B cell (primary cell): ENCODE results near the gene SLC7A11.

ENCODE experiments used
- EZH2 ChIP-seq: IDR thresholded peaks from 2 replicates; pipeline ENCODE4 v1.6.1; 2012; ENCODE audit warnings: borderline replicate concordance, low read depth, mild to moderate bottlenecking, moderate library complexity, low read length; ENCODE audit not compliant: insufficient read depth, poor library complexity, severe bottlenecking
- TF ChIP-seq, protein P1 (sequence below): fragments of 200-600 bp; IDR thresholded peaks from one replicate; pipeline ENCODE4 v1.8.0; 2022; ENCODE audit warnings: antibody characterized with exemption, mild to moderate bottlenecking

DNA sequence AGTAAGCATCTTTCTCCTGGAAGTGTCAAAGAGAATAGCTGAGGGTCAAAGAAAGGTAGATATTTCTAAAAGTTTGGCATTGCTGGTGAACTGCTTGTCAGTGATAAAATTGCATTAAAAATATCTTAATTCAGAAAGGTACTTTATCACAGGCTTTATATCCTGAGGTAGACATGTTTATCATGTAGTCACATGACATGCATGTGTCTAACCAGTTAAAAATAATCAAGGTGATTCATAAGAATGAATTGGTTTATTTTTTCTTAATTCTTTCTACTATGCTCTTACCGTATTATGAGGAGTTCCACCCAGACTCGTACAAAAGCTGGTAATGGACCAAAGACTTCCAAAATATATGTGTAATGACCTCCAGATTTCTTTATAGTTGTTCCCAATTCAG lies 6.1 kb downstream of the SLC7A11 start:
- TF ChIP-seq, protein P1, sequence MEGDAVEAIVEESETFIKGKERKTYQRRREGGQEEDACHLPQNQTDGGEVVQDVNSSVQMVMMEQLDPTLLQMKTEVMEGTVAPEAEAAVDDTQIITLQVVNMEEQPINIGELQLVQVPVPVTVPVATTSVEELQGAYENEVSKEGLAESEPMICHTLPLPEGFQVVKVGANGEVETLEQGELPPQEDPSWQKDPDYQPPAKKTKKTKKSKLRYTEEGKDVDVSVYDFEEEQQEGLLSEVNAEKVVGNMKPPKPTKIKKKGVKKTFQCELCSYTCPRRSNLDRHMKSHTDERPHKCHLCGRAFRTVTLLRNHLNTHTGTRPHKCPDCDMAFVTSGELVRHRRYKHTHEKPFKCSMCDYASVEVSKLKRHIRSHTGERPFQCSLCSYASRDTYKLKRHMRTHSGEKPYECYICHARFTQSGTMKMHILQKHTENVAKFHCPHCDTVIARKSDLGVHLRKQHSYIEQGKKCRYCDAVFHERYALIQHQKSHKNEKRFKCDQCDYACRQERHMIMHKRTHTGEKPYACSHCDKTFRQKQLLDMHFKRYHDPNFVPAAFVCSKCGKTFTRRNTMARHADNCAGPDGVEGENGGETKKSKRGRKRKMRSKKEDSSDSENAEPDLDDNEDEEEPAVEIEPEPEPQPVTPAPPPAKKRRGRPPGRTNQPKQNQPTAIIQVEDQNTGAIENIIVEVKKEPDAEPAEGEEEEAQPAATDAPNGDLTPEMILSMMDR = no peak
- no peak for TF ChIP-seq EZH2
